ENCODE measurements around the gene STARD7.
A peak's percentile ranks its signal among the peaks of the same experiment; 100 is the strongest.
"Not testable (repeated sequence)": the region's sequence is repeated elsewhere in the genome, so short reads cannot be mapped to it uniquely, and the experiment has no call there.

The STARD7 gene

GRCh38 chr2:96160366-96160765 lies 48.3 kb downstream of the STARD7 start:
- not testable (repeated sequence) for DNase-seq

DNA sequence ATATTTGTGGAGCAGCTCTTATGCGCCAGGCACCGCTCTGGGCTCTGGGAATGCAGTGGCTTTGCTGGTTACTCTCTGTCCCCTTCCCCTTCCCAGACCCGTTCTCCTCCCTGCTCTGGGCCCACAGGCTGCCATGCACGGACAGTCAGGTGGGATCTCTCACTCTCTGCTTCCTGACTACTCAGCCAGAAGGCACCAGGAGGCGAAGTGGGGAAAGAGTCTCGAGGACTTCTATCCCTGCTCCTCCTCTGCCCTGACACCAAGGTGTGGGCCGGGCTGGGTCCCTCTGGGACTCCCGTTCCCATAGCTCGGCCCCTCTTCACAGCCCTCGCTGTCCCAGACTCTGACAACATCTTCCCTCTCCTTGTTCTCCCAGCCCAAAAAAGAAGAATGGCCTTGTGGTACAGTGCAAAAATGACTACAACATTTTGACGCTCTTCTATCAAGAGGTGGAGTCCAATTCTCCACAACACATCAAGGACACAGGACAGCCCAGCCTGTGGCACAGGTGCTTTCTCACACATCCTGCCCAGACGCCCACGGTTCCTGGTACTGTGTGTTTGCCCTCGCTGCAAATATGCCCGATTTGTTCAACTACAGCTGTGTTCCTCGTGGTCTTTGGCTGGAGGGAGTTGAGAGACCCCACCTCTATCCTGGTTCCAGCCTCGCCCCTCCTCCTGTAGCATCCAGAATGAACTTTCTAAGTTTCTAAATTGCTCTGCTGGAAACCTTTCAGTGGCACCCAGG lies 49.4 kb downstream of the STARD7 start:
- no peak for DNase-seq

GRCh38 chr2:96158554-96158940 lies 50.1 kb downstream of the STARD7 start:
- DNase-seq: no peak

DNA sequence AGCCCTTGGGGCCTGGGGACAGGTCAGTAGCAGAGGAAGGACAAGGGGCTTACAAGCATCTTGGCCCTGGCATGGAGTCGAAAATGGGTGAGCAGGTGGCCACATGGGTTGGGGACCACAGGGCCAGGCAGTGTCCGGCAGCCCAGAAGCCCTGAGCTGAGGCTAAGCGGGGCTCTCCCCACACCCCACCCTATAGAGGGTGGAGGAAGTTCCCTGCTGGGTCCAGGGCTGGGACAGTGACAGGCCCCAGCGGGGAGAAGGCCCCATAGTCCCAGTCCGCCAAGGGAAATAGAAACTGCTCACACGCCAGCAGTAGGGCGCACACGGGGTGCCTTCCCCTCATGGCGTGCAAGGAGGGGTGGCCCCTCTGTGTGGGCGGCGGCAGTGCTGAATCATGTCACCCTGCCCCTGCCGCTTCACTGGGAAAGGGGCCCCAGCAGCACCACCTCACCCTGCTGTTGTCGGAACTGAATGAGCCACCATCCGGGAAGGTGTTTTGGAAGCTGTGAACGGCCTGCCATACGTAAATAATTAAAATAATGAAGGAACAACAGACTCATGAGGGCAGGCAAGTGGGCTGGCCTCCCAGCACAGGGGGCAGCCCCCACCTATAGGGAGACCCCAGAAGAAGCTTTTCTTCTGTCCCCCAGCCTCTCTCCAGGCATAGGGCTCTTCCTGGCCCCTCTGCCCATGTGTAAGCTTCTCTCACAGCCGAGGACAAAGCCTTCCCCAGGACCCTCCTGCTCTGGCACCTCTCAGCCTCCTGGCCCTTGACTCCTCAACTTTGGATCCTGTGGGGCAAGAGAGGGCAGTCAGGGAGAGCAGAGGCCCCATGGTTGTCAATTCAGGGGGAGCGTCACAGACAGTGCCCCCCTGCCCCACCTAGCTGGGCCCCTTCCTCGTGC lies 50.7 kb downstream of the STARD7 start:
- DNase-seq: no peak

DNA sequence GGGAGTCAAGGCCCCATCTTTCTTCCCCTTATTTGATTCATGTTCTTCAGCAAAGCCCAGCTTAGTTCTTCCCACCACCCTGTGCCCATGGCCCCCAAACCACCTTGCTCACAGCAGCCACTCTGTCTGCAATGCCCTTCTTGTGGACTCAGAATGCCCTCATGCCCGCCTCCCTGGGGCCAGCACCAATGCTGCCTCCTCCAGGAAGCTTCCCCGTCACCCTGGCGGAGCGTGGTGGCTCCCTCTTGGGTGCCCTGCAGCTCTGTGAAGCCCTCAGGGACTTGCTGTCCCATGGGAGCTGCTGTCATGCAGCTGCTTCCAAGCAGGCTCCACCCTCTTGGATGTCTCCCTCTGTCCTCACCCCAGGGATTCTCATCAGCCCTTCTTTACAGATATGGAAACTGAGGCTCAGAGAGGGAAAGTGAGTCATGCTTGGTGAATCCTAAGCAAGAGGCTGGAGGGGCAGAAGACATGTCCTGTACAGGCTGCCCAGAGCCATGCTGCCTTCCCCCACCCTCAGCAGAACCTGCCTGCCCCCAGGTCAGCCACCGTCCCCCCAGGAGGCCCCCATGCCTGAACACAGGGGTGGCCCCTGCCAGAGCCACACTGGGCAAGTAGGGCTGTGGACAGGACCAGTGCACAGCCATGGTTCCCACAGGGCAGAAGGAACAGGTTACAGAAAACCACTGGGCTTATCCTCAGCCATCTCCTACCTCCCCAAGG lies 51.5 kb downstream of the STARD7 start:
- DNase-seq: no peak

DNA sequence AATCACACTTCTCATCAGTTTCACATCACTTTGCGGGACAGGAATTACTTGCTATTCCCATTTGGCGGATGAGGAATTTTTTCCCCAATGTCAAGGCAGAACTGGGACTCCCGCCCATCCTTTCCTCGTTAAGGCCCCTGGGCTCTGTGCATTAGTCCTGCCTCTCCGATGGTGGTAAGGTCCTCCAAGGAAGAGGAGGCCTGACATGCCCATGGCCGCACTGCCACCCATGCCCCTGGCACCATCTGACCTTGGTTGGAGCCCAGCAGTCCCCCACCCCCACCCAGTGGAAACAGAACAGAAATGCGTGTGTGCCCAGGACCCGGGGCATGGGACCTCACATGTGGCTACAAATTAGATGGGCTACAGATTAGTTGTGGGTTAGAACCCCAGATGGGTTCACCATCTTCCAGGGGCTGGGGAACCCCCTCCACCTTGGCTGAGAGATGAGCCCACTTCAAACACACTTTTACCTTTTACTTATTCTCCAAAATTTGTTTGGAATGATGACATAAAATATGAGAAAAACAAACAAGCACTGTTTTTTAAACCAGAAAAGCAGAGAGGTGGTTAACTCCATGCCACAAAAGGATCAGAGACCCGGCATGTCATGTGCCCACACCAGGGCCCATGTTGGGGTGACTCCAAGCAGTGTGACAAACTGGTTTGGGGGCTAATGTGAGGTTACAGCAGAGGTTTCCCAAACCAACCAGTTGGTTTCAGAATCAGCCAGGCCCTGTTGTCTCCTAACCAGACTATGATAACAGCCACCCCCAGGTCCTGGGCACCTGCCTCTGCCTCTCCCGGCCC lies 52.4 kb downstream of the STARD7 start:
- DNase-seq: no peak

GRCh38 chr2:96154506-96155380 lies 53.9 kb downstream of the STARD7 start:
- no peak for DNase-seq

- DNase-seq: no peak
Observed at GRCh38 chr2:96153991-96154431, 54.6 kb downstream of the STARD7 start.

DNA sequence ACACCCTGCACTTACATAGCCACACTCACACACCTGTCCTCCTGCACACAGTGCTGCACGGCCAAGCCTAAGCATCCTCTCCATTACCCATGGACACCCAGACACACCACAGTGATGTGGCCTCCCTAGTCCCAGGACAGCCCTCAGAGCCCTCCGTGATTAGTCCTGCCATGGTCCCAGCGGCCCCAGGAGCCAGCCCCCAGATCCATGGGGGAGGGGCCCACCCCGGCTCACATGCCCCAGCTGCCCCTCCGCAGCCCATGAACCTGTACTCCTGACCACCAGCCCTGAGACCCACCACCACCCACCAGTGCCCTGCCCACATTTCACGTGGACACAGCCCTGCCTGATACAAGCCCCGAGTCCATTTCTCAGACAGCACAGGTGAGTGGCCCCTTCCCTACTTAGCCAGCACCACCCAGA lies 55.3 kb downstream of the STARD7 start:
- no peak for DNase-seq

GRCh38 chr2:96152304-96153161 lies 56.1 kb downstream of the STARD7 start:
- DNase-seq: peak; percentile 62

GRCh38 chr2:96151595-96152303 lies 56.9 kb downstream of the STARD7 start:
- no peak for DNase-seq

GRCh38 chr2:96150791-96151594 lies 57.6 kb downstream of the STARD7 start:
- no peak for DNase-seq

DNA sequence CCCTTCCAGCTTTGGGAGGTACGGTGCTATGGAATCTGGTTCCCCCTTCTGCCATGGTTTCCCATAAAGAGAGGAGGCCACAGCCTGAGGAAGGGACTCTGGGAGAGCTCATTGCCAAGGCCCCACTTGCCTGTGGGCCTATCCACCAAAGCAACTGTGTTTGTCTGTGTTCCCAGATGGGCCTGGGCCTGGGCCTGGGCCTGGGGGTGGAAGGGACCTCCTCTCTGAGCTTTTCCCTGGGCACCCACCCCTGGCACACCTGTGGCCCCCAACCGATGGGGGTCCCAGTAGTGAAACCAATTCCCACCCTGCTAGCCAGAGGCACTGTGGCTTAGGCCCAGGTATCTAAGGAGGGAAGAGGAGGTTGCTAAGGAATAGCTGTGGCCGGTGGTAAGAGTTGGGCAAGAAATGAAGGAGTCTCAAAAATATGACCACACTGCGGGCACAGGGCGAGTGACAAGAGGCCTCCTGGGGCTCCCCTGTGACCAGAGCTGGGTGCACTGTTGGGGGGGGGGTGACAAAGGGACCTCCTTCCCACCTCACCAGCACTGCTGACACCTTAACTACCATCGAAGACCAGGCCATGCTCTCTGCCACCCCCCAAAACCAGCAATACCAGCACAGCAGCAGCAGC lies 58.5 kb downstream of the STARD7 start:
- no peak for DNase-seq

GRCh38 chr2:96148410-96149217 lies 60.0 kb downstream of the STARD7 start:
- peak; percentile 93 for DNase-seq

DNA sequence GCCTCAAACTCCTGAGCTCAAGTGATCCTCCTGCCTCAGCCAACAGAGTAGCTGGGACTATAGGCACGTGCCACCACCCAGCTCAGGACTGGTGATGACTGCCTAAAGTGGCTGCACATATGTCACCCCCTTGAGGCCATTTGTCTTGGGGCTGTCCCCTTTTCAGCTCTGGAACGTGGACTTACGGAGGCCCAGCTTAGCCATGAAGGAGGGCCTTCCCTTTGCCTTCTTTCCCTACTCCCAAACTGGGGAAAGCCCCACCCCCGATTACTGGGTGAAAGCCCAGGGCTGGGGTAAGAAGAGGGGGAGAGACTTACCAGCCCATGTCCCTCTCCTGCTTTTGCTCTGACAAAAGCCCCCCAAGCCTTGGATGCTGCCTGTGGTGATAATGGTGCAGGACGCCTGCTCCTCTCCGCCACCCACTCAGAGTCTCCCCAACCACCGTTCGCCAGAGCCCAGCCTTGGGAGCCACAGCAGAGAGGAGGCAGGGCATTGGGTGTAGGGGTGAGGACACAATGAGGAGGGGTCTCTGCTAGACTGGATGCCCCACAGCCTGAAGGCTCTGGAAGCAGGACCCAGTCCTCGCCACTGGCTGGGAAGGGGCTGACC lies 60.9 kb downstream of the STARD7 start:
- DNase-seq: no peak

GRCh38 chr2:96146881-96147592 lies 61.6 kb downstream of the STARD7 start:
- no peak for DNase-seq
